ENCODE measurements around the gene SCAP.
"Not testable (repeated sequence)": the region's sequence is repeated elsewhere in the genome, so short reads cannot be mapped to it uniquely, and the experiment has no call there.

The SCAP gene

GRCh38 chr3:47392933-47393332 is 82.8 kb downstream of the SCAP start:
- DNase-seq, result no peak

GRCh38 chr3:47385796-47386195 is 89.9 kb downstream of the SCAP start:
- no peak for DNase-seq

- no peak for DNase-seq
Observed at GRCh38 chr3:47385007-47385406, 90.7 kb downstream of the SCAP start.

GRCh38 chr3:47384425-47384824 is 91.3 kb downstream of the SCAP start:
- DNase-seq, result no peak

- peak; percentile 56 for DNase-seq
Observed at GRCh38 chr3:47381317-47382157, 94.2 kb downstream of the SCAP start.

GRCh38 chr3:47380601-47381316 is 95.0 kb downstream of the SCAP start, which contains the start of gene PTPN23:
TSS of gene PTPN23 (plus strand) at chr3:47381021. CDS start at chr3:47381097, 76 bp downstream.
- DNase-seq, result peak; percentile 87

- DNase-seq, result peak; percentile 4
Observed at GRCh38 chr3:47380026-47380600, 95.6 kb downstream of the SCAP start.

GRCh38 chr3:47379411-47379899 is 96.3 kb downstream of the SCAP start:
- no peak for DNase-seq

GRCh38 chr3:47378869-47379268 is 96.9 kb downstream of the SCAP start:
- DNase-seq, result no peak

- DNase-seq, result no peak
Observed at GRCh38 chr3:47377186-47377585, 98.6 kb downstream of the SCAP start.

- DNase-seq, result no peak
Observed at GRCh38 chr3:47376393-47376792, 99.3 kb downstream of the SCAP start.

GRCh38 chr3:47374587-47374986 is 101.2 kb downstream of the SCAP start:
- DNase-seq, result no peak

- no peak for DNase-seq
Observed at GRCh38 chr3:47370887-47371697, 104.6 kb downstream of the SCAP start.

- not testable (repeated sequence) for DNase-seq
Observed at GRCh38 chr3:47370020-47370419, 105.7 kb downstream of the SCAP start.

GRCh38 chr3:47367631-47368030 is 108.1 kb downstream of the SCAP start:
- DNase-seq, result no peak

GRCh38 chr3:47366833-47367232 is 108.9 kb downstream of the SCAP start:
- DNase-seq, result no peak

GRCh38 chr3:47365213-47366153 is 110.3 kb downstream of the SCAP start:
- DNase-seq, result no peak

All from NCI-H748 treated with DMSO at 0.1 percent for 48 hours (cell line).